Measurements from ENCODE around the gene TBC1D8.

DNA sequence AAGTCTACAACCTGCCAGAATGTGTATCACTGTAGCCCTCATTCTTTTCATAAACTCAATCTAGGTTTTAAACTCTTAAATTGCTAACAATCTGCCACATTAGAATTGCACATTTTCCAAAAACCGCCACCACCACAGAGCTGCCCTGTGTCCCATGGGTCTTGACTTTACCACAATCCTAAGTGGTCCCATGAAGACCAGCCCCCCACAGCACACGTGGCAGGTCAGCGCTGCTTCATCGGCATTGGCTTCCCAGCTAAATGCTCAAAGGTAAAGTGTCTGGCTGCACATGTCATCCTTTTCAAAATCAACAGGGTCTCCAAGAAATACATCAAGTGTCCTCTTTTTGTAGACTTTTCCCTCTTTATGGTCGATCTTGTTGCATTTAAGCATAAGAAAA lies 2.4 kb downstream of the TBC1D8 start:
- TF ChIP-seq, protein P1, sequence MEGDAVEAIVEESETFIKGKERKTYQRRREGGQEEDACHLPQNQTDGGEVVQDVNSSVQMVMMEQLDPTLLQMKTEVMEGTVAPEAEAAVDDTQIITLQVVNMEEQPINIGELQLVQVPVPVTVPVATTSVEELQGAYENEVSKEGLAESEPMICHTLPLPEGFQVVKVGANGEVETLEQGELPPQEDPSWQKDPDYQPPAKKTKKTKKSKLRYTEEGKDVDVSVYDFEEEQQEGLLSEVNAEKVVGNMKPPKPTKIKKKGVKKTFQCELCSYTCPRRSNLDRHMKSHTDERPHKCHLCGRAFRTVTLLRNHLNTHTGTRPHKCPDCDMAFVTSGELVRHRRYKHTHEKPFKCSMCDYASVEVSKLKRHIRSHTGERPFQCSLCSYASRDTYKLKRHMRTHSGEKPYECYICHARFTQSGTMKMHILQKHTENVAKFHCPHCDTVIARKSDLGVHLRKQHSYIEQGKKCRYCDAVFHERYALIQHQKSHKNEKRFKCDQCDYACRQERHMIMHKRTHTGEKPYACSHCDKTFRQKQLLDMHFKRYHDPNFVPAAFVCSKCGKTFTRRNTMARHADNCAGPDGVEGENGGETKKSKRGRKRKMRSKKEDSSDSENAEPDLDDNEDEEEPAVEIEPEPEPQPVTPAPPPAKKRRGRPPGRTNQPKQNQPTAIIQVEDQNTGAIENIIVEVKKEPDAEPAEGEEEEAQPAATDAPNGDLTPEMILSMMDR (IDR thresholded peaks at IDR 0.05), result no peak
- no peak for TF ChIP-seq POLR2A (IDR thresholded peaks at IDR 0.05)
